HL-60 (cell line): Measurements from ENCODE around the gene LAMA4.

Source experiments
- DNase-seq, 2 experiments: peaks; one replicate each; pipeline ENCODE4 v3.0.0-alpha.2; 2010 to 2020; ENCODE audit warnings: low read depth in 1 of 2, low spot score in 1 of 2
- H3K27ac ChIP-seq: fragments of 250-450 bp; sonication (Bioruptor Pico); replicated peaks from 2 replicates; pipeline ENCODE4 v1.5.1; 2020; ENCODE audit warnings: mild to moderate bottlenecking, moderate library complexity
- H3K27me3 ChIP-seq: fragments of 250-450 bp; sonication (Bioruptor Pico); 2 replicates; pipeline ENCODE4 v1.5.1; 2021; ENCODE audit warnings: mild to moderate bottlenecking, moderate library complexity; ENCODE audit not compliant: insufficient read depth, poor library complexity, severe bottlenecking
- H3K4me3 ChIP-seq: replicated peaks from 2 replicates; pipeline ENCODE4 v1.5.1; 2011; ENCODE audit warnings: mild to moderate bottlenecking, control low read depth, low read length; ENCODE audit not compliant: insufficient read depth
- GABPA ChIP-seq: IDR thresholded peaks from 2 replicates; pipeline ENCODE4 v1.6.1; 2012; ENCODE audit warnings: low read depth
- POLR2AphosphoS5 ChIP-seq: IDR thresholded peaks from 2 replicates; pipeline ENCODE4 v1.6.1; 2012; ENCODE audit warnings: low read depth
- SPI1 ChIP-seq: IDR thresholded peaks from 2 replicates; pipeline ENCODE4 v1.6.1; 2012; ENCODE audit warnings: low read depth, mild to moderate bottlenecking, borderline replicate concordance
- TF ChIP-seq, protein P1 (sequence below): IDR thresholded peaks from 2 replicates; pipeline ENCODE4 v1.6.1; 2012; ENCODE audit warnings: low read depth; ENCODE audit not compliant: insufficient replicate concordance
- TF ChIP-seq, protein P2 (sequence below): IDR thresholded peaks from one replicate; pipeline ENCODE4 v1.5.1; 2011; ENCODE audit warnings: low read length, control low read depth, inconsistent platforms; ENCODE audit not compliant: insufficient read depth

The LAMA4 gene

DNA sequence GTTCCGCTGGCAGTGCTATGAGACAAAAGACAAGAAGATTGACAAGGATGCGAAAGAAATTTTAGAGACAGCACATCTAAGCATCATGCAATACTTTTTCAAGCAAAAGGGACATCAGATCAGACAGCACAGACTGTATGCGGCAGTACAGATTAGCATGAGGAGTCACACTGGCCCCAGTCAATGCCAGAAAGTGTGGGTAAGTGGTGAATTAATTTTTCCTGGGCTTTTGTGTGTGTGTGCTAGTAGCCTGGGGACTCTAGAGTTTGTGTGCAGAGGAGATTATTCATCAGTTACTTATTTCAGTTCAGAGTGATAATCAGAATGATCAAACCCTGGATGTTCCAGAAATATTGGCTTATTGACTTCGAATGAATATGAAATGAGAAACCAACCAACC lies 47.2 kb downstream of the LAMA4 start:
- H3K27ac ChIP-seq, result no peak overlapping the region
- no peak overlapping the region for H3K4me3 ChIP-seq
- TF ChIP-seq GABPA (no peak), POLR2AphosphoS5 (no peak), SPI1 (no peak)
- TF ChIP-seq, protein P1, sequence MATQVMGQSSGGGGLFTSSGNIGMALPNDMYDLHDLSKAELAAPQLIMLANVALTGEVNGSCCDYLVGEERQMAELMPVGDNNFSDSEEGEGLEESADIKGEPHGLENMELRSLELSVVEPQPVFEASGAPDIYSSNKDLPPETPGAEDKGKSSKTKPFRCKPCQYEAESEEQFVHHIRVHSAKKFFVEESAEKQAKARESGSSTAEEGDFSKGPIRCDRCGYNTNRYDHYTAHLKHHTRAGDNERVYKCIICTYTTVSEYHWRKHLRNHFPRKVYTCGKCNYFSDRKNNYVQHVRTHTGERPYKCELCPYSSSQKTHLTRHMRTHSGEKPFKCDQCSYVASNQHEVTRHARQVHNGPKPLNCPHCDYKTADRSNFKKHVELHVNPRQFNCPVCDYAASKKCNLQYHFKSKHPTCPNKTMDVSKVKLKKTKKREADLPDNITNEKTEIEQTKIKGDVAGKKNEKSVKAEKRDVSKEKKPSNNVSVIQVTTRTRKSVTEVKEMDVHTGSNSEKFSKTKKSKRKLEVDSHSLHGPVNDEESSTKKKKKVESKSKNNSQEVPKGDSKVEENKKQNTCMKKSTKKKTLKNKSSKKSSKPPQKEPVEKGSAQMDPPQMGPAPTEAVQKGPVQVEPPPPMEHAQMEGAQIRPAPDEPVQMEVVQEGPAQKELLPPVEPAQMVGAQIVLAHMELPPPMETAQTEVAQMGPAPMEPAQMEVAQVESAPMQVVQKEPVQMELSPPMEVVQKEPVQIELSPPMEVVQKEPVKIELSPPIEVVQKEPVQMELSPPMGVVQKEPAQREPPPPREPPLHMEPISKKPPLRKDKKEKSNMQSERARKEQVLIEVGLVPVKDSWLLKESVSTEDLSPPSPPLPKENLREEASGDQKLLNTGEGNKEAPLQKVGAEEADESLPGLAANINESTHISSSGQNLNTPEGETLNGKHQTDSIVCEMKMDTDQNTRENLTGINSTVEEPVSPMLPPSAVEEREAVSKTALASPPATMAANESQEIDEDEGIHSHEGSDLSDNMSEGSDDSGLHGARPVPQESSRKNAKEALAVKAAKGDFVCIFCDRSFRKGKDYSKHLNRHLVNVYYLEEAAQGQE, result no peak
- TF ChIP-seq, protein P2, sequence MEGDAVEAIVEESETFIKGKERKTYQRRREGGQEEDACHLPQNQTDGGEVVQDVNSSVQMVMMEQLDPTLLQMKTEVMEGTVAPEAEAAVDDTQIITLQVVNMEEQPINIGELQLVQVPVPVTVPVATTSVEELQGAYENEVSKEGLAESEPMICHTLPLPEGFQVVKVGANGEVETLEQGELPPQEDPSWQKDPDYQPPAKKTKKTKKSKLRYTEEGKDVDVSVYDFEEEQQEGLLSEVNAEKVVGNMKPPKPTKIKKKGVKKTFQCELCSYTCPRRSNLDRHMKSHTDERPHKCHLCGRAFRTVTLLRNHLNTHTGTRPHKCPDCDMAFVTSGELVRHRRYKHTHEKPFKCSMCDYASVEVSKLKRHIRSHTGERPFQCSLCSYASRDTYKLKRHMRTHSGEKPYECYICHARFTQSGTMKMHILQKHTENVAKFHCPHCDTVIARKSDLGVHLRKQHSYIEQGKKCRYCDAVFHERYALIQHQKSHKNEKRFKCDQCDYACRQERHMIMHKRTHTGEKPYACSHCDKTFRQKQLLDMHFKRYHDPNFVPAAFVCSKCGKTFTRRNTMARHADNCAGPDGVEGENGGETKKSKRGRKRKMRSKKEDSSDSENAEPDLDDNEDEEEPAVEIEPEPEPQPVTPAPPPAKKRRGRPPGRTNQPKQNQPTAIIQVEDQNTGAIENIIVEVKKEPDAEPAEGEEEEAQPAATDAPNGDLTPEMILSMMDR, result no peak
- H3K27me3 ChIP-seq, result no peaks in the 10 kb centered on the region
- DNase-seq, result no peak

GRCh38 chr6:112206110-112206458 lies 48.3 kb downstream of the LAMA4 start:
- TF ChIP-seq GABPA (no peak), SPI1 (no peak), POLR2AphosphoS5 (no peak)
- TF ChIP-seq, protein P1, result no peak
- TF ChIP-seq, protein P2, result no peak
- DNase-seq, result no peak
- Histone ChIP-seq H3K27me3 (no peaks in the 10 kb centered on the region), H3K4me3 (no peak overlapping the region), H3K27ac (no peak overlapping the region)

DNA sequence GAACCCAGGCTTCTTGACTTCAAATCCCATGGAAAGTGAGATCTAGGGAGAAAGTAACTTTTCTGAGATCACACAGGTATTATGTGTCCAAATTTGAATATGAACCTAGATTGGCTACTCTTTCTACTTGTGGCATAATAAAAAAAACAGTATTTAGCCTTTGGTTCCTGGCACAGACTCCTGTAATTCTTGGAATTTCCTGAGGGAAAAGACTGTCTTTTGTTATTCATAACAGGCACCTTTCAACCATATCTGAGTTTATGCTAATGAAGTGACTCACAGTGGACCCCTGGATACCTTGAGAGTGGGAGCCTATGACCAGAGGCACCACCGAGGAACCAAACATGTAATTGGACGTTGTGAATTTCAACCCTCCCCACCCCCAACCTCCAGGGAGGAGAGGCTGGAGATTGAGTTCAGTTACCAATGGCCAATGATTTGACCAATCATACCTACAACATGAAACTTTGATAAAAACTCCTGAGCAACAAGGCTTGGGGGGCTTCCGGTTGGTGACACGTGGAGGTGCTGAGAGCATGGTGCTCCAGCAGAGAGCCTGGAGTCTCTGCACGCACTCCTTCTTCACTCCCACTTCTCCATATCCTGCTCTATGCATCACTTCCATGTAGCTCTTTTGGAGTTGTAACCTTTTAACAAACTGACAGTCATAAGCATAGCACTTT lies 48.8 kb downstream of the LAMA4 start:
- no peak for DNase-seq
- no peaks in the 10 kb centered on the region for H3K27me3 ChIP-seq
- H3K4me3 ChIP-seq, result no peak overlapping the region
- H3K27ac ChIP-seq, result no peak overlapping the region
- TF ChIP-seq, protein P1, result no peak
- TF ChIP-seq, protein P2, result no peak
- TF ChIP-seq GABPA (no peak), SPI1 (no peak), POLR2AphosphoS5 (no peak)
